HEK293 (cell line): ENCODE results near the gene EPM2AIP1.

ENCODE experiments used
- CTCF ChIP-seq: fragments of 450-650 bp; formaldehyde crosslinking; IDR thresholded peaks from 2 replicates; pipeline ENCODE4 v1.5.1; 2016; ENCODE audit warnings: missing biosample characterization, missing genetic modification characterization
- KLF1 ChIP-seq: fragments of 450-650 bp; formaldehyde crosslinking; IDR thresholded peaks from 2 replicates; pipeline ENCODE4 v1.5.1; 2016; ENCODE audit warnings: missing biosample characterization, missing genetic modification characterization
- REST ChIP-seq: fragments of 450-650 bp; formaldehyde crosslinking; IDR thresholded peaks from 2 replicates; pipeline ENCODE4 v1.5.1; 2016; ENCODE audit warnings: missing biosample characterization, missing genetic modification characterization
- TCF7L2 ChIP-seq: IDR thresholded peaks from 2 replicates; pipeline ENCODE4 v1.6.1; 2011; ENCODE audit warnings: low read depth, mild to moderate bottlenecking, inconsistent platforms, low read length, moderate library complexity, borderline replicate concordance
- ZFP69B ChIP-seq: fragments of 450-650 bp; formaldehyde crosslinking; IDR thresholded peaks from 2 replicates; pipeline ENCODE4 v1.5.1; 2016; ENCODE audit warnings: missing biosample characterization, missing genetic modification characterization
- ZNF114 ChIP-seq: fragments of 450-650 bp; formaldehyde crosslinking; IDR thresholded peaks from 2 replicates; pipeline ENCODE4 v1.5.0; 2017; ENCODE audit warnings: missing biosample characterization, missing genetic modification characterization
- ZNF221 ChIP-seq: fragments of 450-650 bp; formaldehyde crosslinking; IDR thresholded peaks from 2 replicates; pipeline ENCODE4 v1.5.1; 2017; ENCODE audit warnings: missing biosample characterization, missing genetic modification characterization, borderline replicate concordance
- ZNF549 ChIP-seq: fragments of 450-650 bp; IDR thresholded peaks from 2 replicates; pipeline ENCODE4 v1.5.1; 2018; ENCODE audit warnings: missing biosample characterization, missing genetic modification characterization, mild to moderate bottlenecking, inconsistent platforms, moderate library complexity
- ZNF707 ChIP-seq: fragments of 450-650 bp; formaldehyde crosslinking; IDR thresholded peaks from 2 replicates; pipeline ENCODE4 v1.5.1; 2016; ENCODE audit warnings: missing biosample characterization, missing genetic modification characterization
- ZNF777 ChIP-seq: fragments of 450-650 bp; formaldehyde crosslinking; IDR thresholded peaks from 2 replicates; pipeline ENCODE4 v1.5.1; 2017; ENCODE audit warnings: missing biosample characterization, missing genetic modification characterization, borderline replicate concordance

- TF ChIP-seq CTCF (tag by site-specific recombination) (no peak), ZNF707 (tag by site-specific recombination) (no peak), KLF1 (no peak), ZNF549 (no peak), TCF7L2 (no peak), REST (tag by site-specific recombination) (no peak), ZNF777 (tag by site-specific recombination) (no peak), ZNF114 (tag by site-specific recombination) (no peak), ZFP69B (no peak), ZNF221 (tag by site-specific recombination) (no peak)
Observed at GRCh38 chr3:36960502-36960901, 32.4 kb downstream of the EPM2AIP1 start.
